Adrenal gland (tissue), 12 donors: Measurements from ENCODE around the gene RAD51C. TPM values are rescaled to one million over a fixed set of nuclear protein-coding genes. Genes with fewer than 3 reads are reported as not detected.

Experiments used
- DNase-seq, 7 donors: peaks; one replicate each; pipeline ENCODE4 v3.0.0-alpha.2; 2019 to 2020
- H3K27ac ChIP-seq, 5 donors: fragments of 200-600 bp; sonication (generic) in 4 of 5; 1 replicate in 3 of 5; 2 replicates in 2 of 5; pipeline versions ENCODE4 v1.5.1 to v1.8.0; 2016 to 2020; ENCODE audit warnings: mild to moderate bottlenecking in 1 of 5
- H3K27me3 ChIP-seq: fragments of 200-600 bp; 2 replicates; pipeline ENCODE4 v1.8.0; 2021
- H3K36me3 ChIP-seq, 2 donors: fragments of 200-600 bp; replicated peaks in 1 of 2; 1 replicate in 1 of 2; 2 replicates in 1 of 2; pipeline versions ENCODE4 v1.5.1 to v1.8.0; 2018 to 2022
- H3K4me1 ChIP-seq, 2 donors: fragments of 200-600 bp; replicated peaks in 1 of 2; 1 replicate in 1 of 2; 2 replicates in 1 of 2; pipeline versions ENCODE4 v1.5.1 to v1.8.0; 2018 to 2021
- H3K4me3 ChIP-seq, 4 donors: fragments of 200-600 bp; sonication (generic) in 3 of 4; one replicate each; pipeline ENCODE4 v1.5.1; 2016 to 2018
- H3K9me3 ChIP-seq, 3 donors: fragments of 200-600 bp; sonication (generic) in 1 of 3; replicated peaks in 1 of 3; 1 replicate in 2 of 3; 2 replicates in 1 of 3; pipeline versions ENCODE4 v1.5.1 to v1.8.0; 2016 to 2021
- CTCF ChIP-seq, 6 experiments: fragments of 450-650 bp in 4 of 6; fragments of 200-600 bp in 2 of 6; sonication (generic) in 1 of 6; IDR thresholded peaks; 1 replicate in 5 of 6; 2 replicates in 1 of 6; pipeline versions ENCODE4 v1.5.1 to v1.8.0; 2016 to 2021; ENCODE audit warnings: antibody characterized with exemption in 6 of 6, mild to moderate bottlenecking in 2 of 6, moderate library complexity in 1 of 6
- POLR2A ChIP-seq, 2 donors: fragments of 450-650 bp; IDR thresholded peaks; one replicate each; pipeline ENCODE4 v1.6.1; 2017; ENCODE audit warnings: antibody characterized with exemption in 2 of 2, mild to moderate bottlenecking in 2 of 2, moderate library complexity in 1 of 2
- WGBS, 4 donors: extraction: QIAGEN DNeasy Blood & Tissue Kit in 2 of 4; methylation state at CpG; one replicate each; pipeline versions ENCODE4 v1.1.5 to v1.1.7; 2013 to 2017; 5-methylcytosine and 5-hydroxymethylcytosine counted together
- intact Hi-C, 2 donors: fragments of 100-400 bp; cut with DNase I; formaldehyde crosslinking; loops; one replicate each; pipeline versions ENCODE4 v1.14.1 to v1.15.0; 2022 to 2023
- polyA plus RNA-seq, 3 donors: library from polyadenylated mRNA; stranded (reverse); fragments of 200-250 nt in 2 of 3; fragments of 350-450 nt in 1 of 3; fragmentation: Illumina TruSeq in 1 of 3; extraction: RNeasy Lipid Tissue Mini Kit (QIAGEN cat#74804) in 1 of 3; gene quantifications; one replicate each; pipeline ENCODE4 v1.2.3, GENCODE V29; 2013 to 2014
- total RNA-seq, 9 donors: library from RNA; depleted of rRNA in 4 of 9; stranded (reverse); fragments of >200 nt in 4 of 9; fragments of 120-200 nt in 1 of 9; fragmentation: NEBNext Ultra II Directional in 1 of 9; extraction: Animal tissue kit (Norgen Biotek cat#: 25700) in 1 of 9; gene quantifications; one replicate each; pipeline versions ENCODE4 v1.1.0 to v1.2.4, GENCODE V29; 2013 to 2023
- donor health status: healthy with polysubstance abuse.
- donor health status: Bipolar disorder and iron deficiency.
- donor health status: DM: yes; HTN: yes; CAD: no.
- donor health status: DM: no; HTN: no; CAD: no.
- donor health status: DM: no; HTN: no; CAD: no.
- donor health status: DM: yes; HTN: yes; CAD: no.

RAD51C gene
- total and polyA plus RNA-seq, 12 donors: 11.7 to 60.2 (median 30.7) TPM

- Histone ChIP-seq H3K9me3 (no peaks in the 10 kb centered on the region), H3K4me3 (no peak overlapping the region), H3K27ac (no peak overlapping the region), H3K36me3 (no peaks in the 10 kb centered on the region), H3K4me1 (no peaks in the 10 kb centered on the region), H3K27me3 (no peaks in the 10 kb centered on the region)
- no peak for TF ChIP-seq POLR2A (IDR thresholded peaks at IDR 0.05)
- no peak for TF ChIP-seq CTCF (IDR thresholded peaks at IDR 0.05)
- DNase-seq: no peak
- intact Hi-C loops: no loop called here
- WGBS, 4 donors: 88 to 92% (median 89%) methylated on average over 2 of the region's 2 CpGs
Observed at GRCh38 chr17:58664302-58664701, 28.1 kb upstream of the RAD51C start.

GRCh38 chr17:58665946-58666857 is 26.2 kb upstream of the RAD51C start:
- 83 to 90% (median 87%) methylated on average over 25 of the region's 25 CpGs for WGBS, 4 donors
- DNase-seq: no peak
- Histone ChIP-seq H3K36me3 (no peaks in the 10 kb centered on the region), H3K9me3 (no peaks in the 10 kb centered on the region), H3K4me1 (no peaks in the 10 kb centered on the region), H3K27me3 (no peaks in the 10 kb centered on the region), H3K4me3 (peak overlapping the region in 1 of 4 donors; percentile 20), H3K27ac (peak overlapping the region in 2 of 5 donors; percentile 64 to 77)
- intact Hi-C loops: no loop called here
- TF ChIP-seq POLR2A (IDR thresholded peaks at IDR 0.05): no peak
- no peak for TF ChIP-seq CTCF (IDR thresholded peaks at IDR 0.05)

DNA sequence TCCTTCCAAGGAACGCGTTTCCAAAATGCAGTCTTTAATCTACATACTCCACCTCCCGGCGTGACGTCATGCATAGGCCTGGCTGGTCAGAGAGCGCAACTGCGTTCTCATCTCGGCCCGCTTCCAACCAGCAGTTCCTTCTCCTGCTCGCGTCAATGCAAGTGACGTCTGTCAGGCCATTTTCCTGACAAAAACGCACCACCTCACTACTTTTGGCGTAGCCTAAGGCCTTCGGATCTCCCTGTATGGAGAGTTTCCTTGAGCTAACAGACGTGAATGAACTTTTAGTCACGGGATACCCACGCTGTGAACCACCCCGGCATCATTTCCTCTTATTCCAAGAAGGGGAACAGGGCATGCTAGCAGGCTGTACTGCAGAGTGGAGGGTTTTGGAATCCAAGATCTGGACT is 25.5 kb upstream of the RAD51C start:
- Histone ChIP-seq H3K9me3 (no peaks in the 10 kb centered on the region), H3K27me3 (no peaks in the 10 kb centered on the region), H3K4me3 (peak overlapping the region in 1 of 4 donors; percentile 20), H3K27ac (peak overlapping the region in 2 of 5 donors; percentile 64 to 77), H3K4me1 (no peaks in the 10 kb centered on the region), H3K36me3 (no peaks in the 10 kb centered on the region)
- 44 to 67% (median 57%) methylated on average over 19 of the region's 19 CpGs for WGBS, 4 donors
- TF ChIP-seq CTCF (IDR thresholded peaks at IDR 0.05) (no peak), POLR2A (IDR thresholded peaks at IDR 0.05) (no peak)
- intact Hi-C loops: no loop called here
- peak; percentile 48 to 84 (median 72) for DNase-seq

GRCh38 chr17:58667934-58668597 is 24.3 kb upstream of the RAD51C start:
- Histone ChIP-seq H3K9me3 (no peaks in the 10 kb centered on the region), H3K27me3 (no peaks in the 10 kb centered on the region), H3K36me3 (no peaks in the 10 kb centered on the region), H3K4me1 (no peaks in the 10 kb centered on the region), H3K27ac (no peak overlapping the region), H3K4me3 (no peak overlapping the region)
- intact Hi-C loops: no loop called here
- TF ChIP-seq POLR2A (IDR thresholded peaks at IDR 0.05) (no peak), CTCF (IDR thresholded peaks at IDR 0.05) (no peak)
- WGBS, 4 donors: 80 to 96% (median 85%) methylated on average over 1 of the region's 1 CpG
- no peak for DNase-seq
